Vagina (tissue), 2 donors: ENCODE results near the gene CLTB.

Source experiments
- POLR2AphosphoS5 ChIP-seq, 2 donors: sonication (generic); formaldehyde crosslinking; IDR thresholded peaks; one replicate each; pipeline ENCODE4 v1.9.0; 2017; ENCODE audit warnings: antibody characterized with exemption in 2 of 2, mild to moderate bottlenecking in 2 of 2, low read depth in 1 of 2; ENCODE audit not compliant: insufficient read depth in 1 of 2
- TF ChIP-seq, protein P1 (sequence below), 3 experiments: fragments of 450-650 bp in 2 of 3; fragments of 200-600 bp in 1 of 3; sonication (generic) in 1 of 3; IDR thresholded peaks; one replicate each; pipeline ENCODE4 v1.5.1; 2017 to 2019; ENCODE audit warnings: antibody characterized with exemption in 3 of 3, mild to moderate bottlenecking in 2 of 3, moderate library complexity in 2 of 3

DNA sequence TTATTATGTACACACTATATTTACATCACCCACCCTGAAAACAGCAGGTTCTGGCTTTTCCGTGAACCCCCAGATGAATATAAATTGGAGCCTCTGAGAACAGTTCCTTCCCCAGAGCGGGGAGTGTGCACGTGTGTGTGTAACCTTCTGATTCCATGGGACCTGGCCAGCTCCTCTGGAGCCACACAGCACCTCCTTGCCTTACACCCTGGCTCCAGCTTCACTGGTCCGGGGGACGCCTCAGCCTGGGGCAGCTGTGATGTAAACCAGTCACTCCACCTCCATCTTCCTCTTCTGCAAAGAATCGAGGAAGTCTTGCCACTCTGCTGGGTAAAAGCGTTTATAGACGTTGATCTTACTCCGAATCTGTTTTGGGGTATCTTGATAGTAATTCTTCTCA is 32.4 kb downstream of the CLTB start:
- TF ChIP-seq POLR2AphosphoS5 (IDR thresholded peaks at IDR 0.05; ENCODE audit: insufficient read depth in 1 of 2, low read depth in 1 of 2): no peak
- TF ChIP-seq, protein P1, sequence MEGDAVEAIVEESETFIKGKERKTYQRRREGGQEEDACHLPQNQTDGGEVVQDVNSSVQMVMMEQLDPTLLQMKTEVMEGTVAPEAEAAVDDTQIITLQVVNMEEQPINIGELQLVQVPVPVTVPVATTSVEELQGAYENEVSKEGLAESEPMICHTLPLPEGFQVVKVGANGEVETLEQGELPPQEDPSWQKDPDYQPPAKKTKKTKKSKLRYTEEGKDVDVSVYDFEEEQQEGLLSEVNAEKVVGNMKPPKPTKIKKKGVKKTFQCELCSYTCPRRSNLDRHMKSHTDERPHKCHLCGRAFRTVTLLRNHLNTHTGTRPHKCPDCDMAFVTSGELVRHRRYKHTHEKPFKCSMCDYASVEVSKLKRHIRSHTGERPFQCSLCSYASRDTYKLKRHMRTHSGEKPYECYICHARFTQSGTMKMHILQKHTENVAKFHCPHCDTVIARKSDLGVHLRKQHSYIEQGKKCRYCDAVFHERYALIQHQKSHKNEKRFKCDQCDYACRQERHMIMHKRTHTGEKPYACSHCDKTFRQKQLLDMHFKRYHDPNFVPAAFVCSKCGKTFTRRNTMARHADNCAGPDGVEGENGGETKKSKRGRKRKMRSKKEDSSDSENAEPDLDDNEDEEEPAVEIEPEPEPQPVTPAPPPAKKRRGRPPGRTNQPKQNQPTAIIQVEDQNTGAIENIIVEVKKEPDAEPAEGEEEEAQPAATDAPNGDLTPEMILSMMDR (IDR thresholded peaks at IDR 0.05): no peak
